NCI-H187 treated with DMSO at 0.1 percent for 48 hours (cell line): ENCODE measurements around the gene RHD.
"Not testable (repeated sequence)": the region's sequence is repeated elsewhere in the genome, so short reads cannot be mapped to it uniquely, and the experiment has no call there.

Experiments used
- DNase-seq: peaks from one replicate; lab custom pipeline; 2025; lab: John Stamatoyannopoulos, UW

RHD gene

DNA sequence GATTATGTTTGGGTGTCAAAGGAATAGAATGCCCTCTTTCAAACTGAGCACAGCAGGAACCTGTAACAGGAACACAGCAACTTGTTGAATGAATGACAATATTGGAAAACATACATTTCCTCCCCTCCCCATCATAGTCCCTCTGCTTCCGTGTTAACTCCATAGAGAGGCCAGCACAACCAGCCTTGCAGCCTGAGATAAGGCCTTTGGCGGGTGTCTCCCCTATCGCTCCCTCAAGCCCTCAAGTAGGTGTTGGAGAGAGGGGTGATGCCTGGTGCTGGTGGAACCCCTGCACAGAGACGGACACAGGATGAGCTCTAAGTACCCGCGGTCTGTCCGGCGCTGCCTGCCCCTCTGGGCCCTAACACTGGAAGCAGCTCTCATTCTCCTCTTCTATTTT is at the start of gene RHD:
TSS of gene RHD (plus strand) at position 272 of the 400 bp plus-strand sequence. CDS start at position 311, 39 bp downstream.
- not testable (repeated sequence) for DNase-seq

DNA sequence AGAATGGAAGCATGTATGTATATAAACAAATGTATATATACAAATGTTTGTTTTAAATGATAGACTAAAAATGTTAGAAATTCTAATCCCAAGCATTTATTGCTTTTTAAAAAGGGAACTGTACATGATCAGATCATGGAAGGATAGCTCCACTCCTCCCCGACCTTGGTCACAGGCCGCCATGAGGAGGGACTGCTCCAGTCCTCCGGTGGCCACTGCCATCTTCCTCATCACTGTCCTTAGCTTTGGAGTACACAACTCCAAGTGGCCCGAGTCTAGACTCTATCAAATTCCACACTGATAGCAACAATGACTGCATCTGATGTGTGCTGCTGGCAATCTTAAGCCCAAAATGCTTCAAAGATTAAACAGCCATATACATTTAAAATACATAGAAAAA is 49.7 kb upstream of the RHD start:
- DNase-seq, result no peak

GRCh38 chr1:25223471-25223870 is 48.8 kb upstream of the RHD start:
- no peak for DNase-seq

- DNase-seq, result peak; percentile 80
Measured at GRCh38 chr1:25232027-25232865, 40.1 kb upstream of the RHD start, which contains the start of gene SYF2. Gene SYF2 (minus strand): TSS chr1:25232502. CDS start chr1:25232467, 35 bp downstream.

- DNase-seq, result no peak
Measured at GRCh38 chr1:25232866-25233784, 39.2 kb upstream of the RHD start.

DNA sequence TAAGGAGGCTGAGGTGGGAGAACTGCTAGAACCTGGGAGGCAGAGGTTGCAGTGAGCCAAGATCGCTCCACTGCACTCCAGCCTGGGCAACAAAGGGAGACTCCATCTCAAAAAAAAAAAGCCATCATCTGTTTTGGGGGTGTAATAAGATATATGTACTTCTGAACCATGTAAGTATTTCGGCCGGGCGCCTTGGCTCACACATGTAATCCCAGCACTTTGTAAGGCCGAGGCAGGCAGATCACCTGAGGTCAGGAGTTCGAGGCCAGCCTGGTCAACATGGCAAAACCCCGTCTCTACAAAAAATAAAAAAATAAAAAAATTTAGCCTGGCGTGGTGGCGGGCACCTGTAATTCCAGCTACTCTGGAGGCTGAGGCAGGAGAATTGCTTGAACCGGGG is 36.9 kb upstream of the RHD start:
- not testable (repeated sequence) for DNase-seq

DNA sequence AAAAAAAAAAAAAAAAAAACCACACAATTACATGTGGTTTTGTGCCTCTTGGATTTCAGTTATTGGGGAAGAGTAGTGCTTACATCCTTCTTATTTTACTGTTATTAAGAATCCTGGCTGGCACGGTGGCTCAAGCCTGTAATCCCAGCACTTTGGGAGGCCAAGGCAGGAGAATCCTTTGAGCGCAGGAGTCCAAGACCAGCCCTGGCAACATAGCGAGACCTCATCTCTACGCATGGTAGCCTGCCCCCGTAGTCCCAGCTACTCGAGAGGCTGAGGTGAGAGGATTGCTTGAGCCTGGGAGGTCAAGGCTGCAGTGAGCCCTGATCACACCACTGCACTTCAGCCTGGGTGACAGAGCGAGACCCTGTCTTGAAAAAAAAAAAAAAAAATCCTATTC is 36.0 kb upstream of the RHD start:
- DNase-seq, result not testable (repeated sequence)

GRCh38 chr1:25238046-25238445 is 34.3 kb upstream of the RHD start:
- no peak for DNase-seq

- peak; percentile 82 for DNase-seq
Measured at GRCh38 chr1:25239681-25240541, 32.4 kb upstream of the RHD start.

- no peak for DNase-seq
Measured at GRCh38 chr1:25243907-25244306, 28.4 kb upstream of the RHD start.

DNA sequence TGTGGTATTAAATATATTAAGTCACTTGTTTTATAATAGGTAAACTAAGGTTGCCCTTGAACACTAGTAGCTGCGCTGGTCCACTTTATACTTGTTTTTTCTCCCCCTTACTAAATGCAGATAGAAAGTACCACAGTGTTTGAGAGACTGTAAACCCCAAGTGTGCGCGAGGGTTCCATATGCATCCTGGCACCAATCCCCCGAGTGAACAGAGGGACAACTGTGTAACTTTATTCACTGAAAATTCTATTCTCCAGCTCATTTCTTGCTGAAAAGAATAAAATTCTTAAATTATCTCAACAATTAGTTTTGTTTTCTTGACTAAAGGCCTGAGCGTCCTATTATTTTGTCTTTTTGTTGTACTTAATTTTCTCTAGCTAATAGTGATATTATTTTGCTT is 26.9 kb upstream of the RHD start:
- no peak for DNase-seq

DNA sequence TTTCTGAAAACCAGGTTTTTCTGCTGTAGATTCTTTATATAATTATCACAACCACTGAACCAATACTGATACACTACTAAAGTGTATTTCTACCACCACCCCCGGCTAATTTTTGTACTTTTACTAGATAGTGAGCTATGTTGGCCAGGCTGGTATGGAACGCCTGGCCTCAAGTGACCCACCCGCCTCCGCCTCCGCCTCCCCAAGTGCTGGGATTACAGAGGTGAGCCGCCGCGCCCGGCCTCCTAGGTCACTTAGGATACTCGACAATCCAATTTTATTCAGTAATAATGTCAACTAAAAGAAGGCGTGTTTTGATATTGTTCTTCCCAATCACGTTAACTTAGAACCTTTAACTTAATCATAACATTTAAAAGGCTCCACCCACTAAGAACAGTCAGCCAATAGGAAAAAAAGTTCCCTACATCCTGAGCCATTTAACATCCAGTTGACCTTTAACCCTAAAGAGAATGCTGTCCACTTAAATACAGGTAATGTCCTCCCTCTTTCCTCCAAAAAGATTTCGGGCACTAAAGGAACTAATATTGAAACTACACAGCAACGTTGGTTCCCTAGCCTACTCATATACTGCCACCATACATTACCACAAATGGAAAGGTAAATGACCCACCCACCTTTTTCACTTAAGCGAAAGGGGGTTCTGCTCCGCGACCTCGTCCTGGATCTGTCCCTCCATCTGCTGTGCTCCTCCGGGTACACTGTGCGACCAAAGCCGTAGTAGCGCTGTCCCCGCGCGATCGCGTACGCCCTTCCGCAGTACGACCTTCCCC is 26.3 kb upstream of the RHD start:
- DNase-seq, result no peak

DNA sequence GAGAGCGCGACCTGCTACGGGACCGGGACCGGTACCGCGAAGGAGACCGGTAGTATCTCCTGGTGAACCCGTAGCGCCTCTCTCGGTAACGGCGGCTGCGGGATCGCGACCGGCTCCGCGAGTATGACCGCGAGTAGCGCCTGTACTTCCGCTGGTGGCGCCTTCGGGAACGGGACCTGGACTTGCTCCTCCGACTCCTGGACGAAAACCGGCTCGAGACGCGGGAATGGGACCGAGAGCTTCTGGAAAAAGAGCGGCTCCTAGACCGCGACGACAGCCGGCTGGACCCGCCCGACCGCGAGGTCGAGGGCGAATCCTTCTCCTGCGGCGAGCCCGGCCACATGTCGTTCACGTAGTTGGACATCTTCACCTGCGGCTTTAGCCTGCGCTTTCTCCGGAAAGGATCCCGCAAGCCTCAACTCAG is 25.7 kb upstream of the RHD start:
- no peak for DNase-seq

DNA sequence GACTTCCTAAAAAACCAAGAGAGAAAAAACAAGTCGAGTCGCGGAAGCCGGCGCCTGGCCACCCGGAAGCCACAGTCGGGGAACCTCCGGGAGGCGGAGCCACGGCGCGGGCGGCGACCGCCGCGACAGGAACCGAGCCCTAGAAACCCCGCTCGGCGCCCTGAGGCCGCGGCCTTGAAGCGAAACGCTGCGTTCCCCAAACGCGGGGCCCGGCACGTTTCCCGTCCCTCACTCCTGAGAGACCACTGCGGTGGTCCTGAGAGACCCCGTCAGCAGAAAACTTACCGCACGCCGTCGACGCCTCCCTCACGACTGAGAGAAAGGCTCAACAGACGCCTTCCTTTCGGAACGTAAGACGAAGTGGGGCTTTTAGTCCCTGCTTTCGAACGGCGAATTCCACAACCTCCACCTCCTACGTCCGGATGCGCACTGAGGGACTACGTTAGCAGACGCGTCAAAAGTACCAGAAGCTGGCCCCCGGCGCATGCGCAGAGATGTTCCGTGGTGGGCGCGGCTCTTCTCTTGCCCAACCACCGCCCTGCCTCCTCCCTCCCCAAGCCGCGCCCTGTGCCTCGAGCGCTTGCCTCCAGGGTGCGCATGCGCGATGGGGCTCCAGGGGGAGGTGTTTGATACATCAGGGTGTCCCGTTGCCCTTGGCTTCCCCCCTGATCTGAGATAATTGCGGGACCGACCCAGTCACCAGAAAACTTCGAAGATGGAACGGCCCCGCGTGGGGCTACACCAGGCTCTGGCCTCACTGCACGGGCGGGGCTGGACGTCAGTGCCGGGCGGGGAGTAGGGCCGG is 25.1 kb upstream of the RHD start, which contains the start of gene RSRP1:
TSS of gene RSRP1 (minus strand) at position 431 of the 805 bp plus-strand sequence. CDS start 491 bp downstream, outside the sequence.
- DNase-seq, result peak; percentile 94

GRCh38 chr1:25247829-25248754 is 24.2 kb upstream of the RHD start:
- no peak for DNase-seq

GRCh38 chr1:25253911-25254310 is 18.4 kb upstream of the RHD start:
- DNase-seq, result no peak

DNA sequence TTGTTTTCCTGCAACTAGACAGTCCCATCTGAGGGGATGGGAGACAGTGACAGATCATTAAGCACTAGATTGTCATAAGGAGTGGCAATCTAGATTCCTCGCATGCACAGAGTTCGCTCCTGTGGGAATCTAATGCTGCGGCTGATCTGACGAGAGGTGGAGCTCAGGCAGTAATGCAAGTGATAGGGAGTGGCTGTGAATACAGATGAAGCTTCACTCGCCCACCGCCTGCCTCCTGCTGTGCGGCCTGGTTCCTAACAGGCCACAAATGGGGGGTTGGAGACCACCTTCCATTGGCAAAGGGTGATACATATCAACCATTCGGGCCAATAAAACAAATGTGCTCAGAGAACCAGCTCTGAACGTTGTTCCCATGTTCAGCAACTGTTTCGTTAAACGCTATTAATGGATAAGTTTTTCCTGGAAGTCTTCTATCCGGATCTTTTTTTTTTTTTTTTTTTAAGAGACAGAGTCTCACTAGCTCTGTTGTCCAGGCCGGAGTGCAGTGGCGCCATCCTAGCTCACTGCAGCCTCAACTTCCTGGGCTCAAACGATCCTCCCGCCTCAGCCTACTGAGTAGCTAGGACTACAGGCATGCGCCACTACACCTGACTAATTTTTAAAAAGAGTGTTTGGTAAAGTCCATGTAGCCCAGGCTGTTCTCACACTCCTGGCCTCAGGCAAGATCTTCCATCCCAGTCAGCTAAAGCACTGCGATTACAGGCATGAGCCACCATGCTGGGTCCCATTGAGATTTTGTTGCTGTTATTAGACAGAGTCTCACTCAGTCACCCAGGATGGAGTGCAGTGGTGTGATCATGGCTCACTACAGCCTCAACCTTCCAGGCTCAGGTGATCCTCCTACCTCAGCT is 16.4 kb upstream of the RHD start:
- DNase-seq, result no peak

- DNase-seq, result no peak
Measured at GRCh38 chr1:25256578-25256965, 15.7 kb upstream of the RHD start.
